Neural progenitor cell (in vitro differentiated cells): ENCODE data around the gene SEPTIN2. TPM values are rescaled to one million over a fixed set of nuclear protein-coding genes. Genes with fewer than 3 reads are reported as not detected.

Source experiments
- DNase-seq: peaks from one replicate; pipeline ENCODE4 v3.0.0-alpha.2; 2016; ENCODE audit warnings: low spot score
- H2AFZ ChIP-seq: fragments of 200-600 bp; sonication (generic); replicated peaks from 2 replicates; pipeline ENCODE4 v1.6.1; 2016; ENCODE audit warnings: antibody characterized with exemption
- H3F3A ChIP-seq: fragments of 200-600 bp; sonication (generic); 2 replicates; pipeline ENCODE4 v1.6.1; 2016; ENCODE audit warnings: antibody characterized with exemption, low read depth
- H3K27ac ChIP-seq: fragments of 200-600 bp; sonication (generic); 2 replicates; pipeline ENCODE4 v1.5.1; 2016; ENCODE audit warnings: mild to moderate bottlenecking
- H3K27me3 ChIP-seq: fragments of 200-600 bp; sonication (generic); 2 replicates; pipeline ENCODE4 v1.6.1; 2016; ENCODE audit warnings: mild to moderate bottlenecking, moderate library complexity
- H3K36me3 ChIP-seq: fragments of 200-600 bp; sonication (generic); 2 replicates; pipeline ENCODE4 v1.5.1; 2016
- H3K4me1 ChIP-seq: fragments of 200-600 bp; sonication (generic); 2 replicates; pipeline ENCODE4 v1.6.1; 2016; ENCODE audit warnings: mixed run types
- H3K4me2 ChIP-seq: fragments of 200-600 bp; sonication (generic); 2 replicates; pipeline ENCODE4 v1.6.1; 2016
- H3K4me3 ChIP-seq: fragments of 200-600 bp; sonication (generic); 2 replicates; pipeline ENCODE4 v1.5.1; 2016
- H3K79me2 ChIP-seq: fragments of 200-600 bp; sonication (generic); 2 replicates; pipeline ENCODE4 v1.6.1; 2016; ENCODE audit warnings: low read depth
- H3K9ac ChIP-seq: fragments of 200-600 bp; sonication (generic); 2 replicates; pipeline ENCODE4 v1.6.1; 2016
- H3K9me3 ChIP-seq: fragments of 200-600 bp; sonication (generic); 2 replicates; pipeline ENCODE4 v1.5.1; 2016; ENCODE audit warnings: low read depth
- H4K20me1 ChIP-seq: fragments of 200-600 bp; sonication (generic); 2 replicates; pipeline ENCODE4 v1.6.1; 2016; ENCODE audit warnings: low read depth
- H3K27ac Mint-ChIP-seq: 3 replicates; pipeline ENCODE4 v1.8.0; 2021; ENCODE audit warnings: mixed read lengths
- H3K27me3 Mint-ChIP-seq: 2 replicates; pipeline ENCODE4 v1.8.0; 2022; ENCODE audit warnings: low read depth, mild to moderate bottlenecking, inconsistent platforms, moderate library complexity, mixed read lengths; ENCODE audit not compliant: insufficient read depth
- H3K36me3 Mint-ChIP-seq: 3 replicates; pipeline ENCODE4 v1.8.0; 2021; ENCODE audit warnings: mixed read lengths
- H3K4me1 Mint-ChIP-seq: 3 replicates; pipeline ENCODE4 v1.8.0; 2021; ENCODE audit warnings: mixed read lengths
- H3K4me3 Mint-ChIP-seq: 3 replicates; pipeline ENCODE4 v1.8.0; 2021; ENCODE audit warnings: mild to moderate bottlenecking, moderate library complexity, mixed read lengths
- H3K9me3 Mint-ChIP-seq: 3 replicates; pipeline ENCODE4 v1.8.0; 2020; ENCODE audit warnings: mixed read lengths
- CTCF ChIP-seq: fragments of 200-600 bp; sonication (generic); IDR thresholded peaks from 2 replicates; pipeline ENCODE4 v1.5.1; 2017; ENCODE audit warnings: antibody characterized with exemption, mild to moderate bottlenecking
- EZH2 ChIP-seq: fragments of 200-600 bp; sonication (generic); IDR thresholded peaks from 2 replicates; pipeline ENCODE4 v1.6.1; 2017; ENCODE audit warnings: antibody characterized with exemption, mild to moderate bottlenecking, moderate library complexity
- EZH2phosphoT487 ChIP-seq: fragments of 200-600 bp; sonication (generic); IDR thresholded peaks from 2 replicates; pipeline ENCODE4 v1.6.1; 2017; ENCODE audit warnings: antibody characterized with exemption
- total RNA-seq: library from RNA; depleted of rRNA; stranded (reverse); fragments of >200 nt; gene quantifications from 2 replicates; pipeline ENCODE4 v1.2.3, GENCODE V29; 2015; ENCODE audit warnings: low replicate concordance

Gene SEPTIN2
- total RNA-seq, 1 donor from 2014 or later, result 632 TPM

- H3F3A ChIP-seq, result peaks cover 23% of the 10 kb centered on the region
- H3K27ac ChIP-seq, result no peak overlapping the region
- no peaks in the 10 kb centered on the region for H3K27me3 ChIP-seq
- H3K9me3 Mint-ChIP-seq, result peaks cover 16% of the 10 kb centered on the region
- TF ChIP-seq EZH2phosphoT487 (no peak), EZH2 (no peak), CTCF (no peak)
- no peaks in the 10 kb centered on the region for H3K9me3 ChIP-seq
- H3K9ac ChIP-seq, result peak overlapping the region; percentile 48
- H3K36me3 Mint-ChIP-seq, result peaks cover 21% of the 10 kb centered on the region
- H2AFZ ChIP-seq, result no peak overlapping the region
- peak; percentile 25 for DNase-seq
- no peaks in the 10 kb centered on the region for H3K36me3 ChIP-seq
- H3K4me3 ChIP-seq, result peak overlapping the region; percentile 87
- H3K27me3 Mint-ChIP-seq, result peaks cover 4% of the 10 kb centered on the region
- peak overlapping the region; percentile 95 for H3K4me2 ChIP-seq
- no peaks in the 10 kb centered on the region for H3K4me1 ChIP-seq
- peaks cover 23% of the 10 kb centered on the region for H3K4me1 Mint-ChIP-seq
- peaks cover 96% of the 10 kb centered on the region for H3K79me2 ChIP-seq
- H3K4me3 Mint-ChIP-seq, result peak overlapping the region; percentile 92
- peak overlapping the region; percentile 78 for H3K27ac Mint-ChIP-seq
- H4K20me1 ChIP-seq, result peaks cover 78% of the 10 kb centered on the region
Observed at GRCh38 chr2:241271706-241272302, 43.9 kb upstream of the SEPTIN2 start.

- Mint-ChIP-seq H3K4me3 (peak overlapping the region; percentile 85), H3K9me3 (peaks cover 19% of the 10 kb centered on the region), H3K27me3 (peaks cover 5% of the 10 kb centered on the region), H3K4me1 (peaks cover 23% of the 10 kb centered on the region), H3K36me3 (peaks cover 25% of the 10 kb centered on the region), H3K27ac (no peak overlapping the region)
- TF ChIP-seq EZH2, result no peak
- no peak for TF ChIP-seq EZH2phosphoT487
- TF ChIP-seq CTCF, result no peak
- Histone ChIP-seq H3F3A (peaks cover 23% of the 10 kb centered on the region), H3K27me3 (no peaks in the 10 kb centered on the region), H3K4me1 (no peaks in the 10 kb centered on the region), H3K9ac (peak overlapping the region; percentile 48), H3K4me3 (peak overlapping the region; percentile 87), H3K36me3 (no peaks in the 10 kb centered on the region), H3K9me3 (no peaks in the 10 kb centered on the region), H2AFZ (no peak overlapping the region), H3K79me2 (peaks cover 96% of the 10 kb centered on the region), H3K27ac (no peak overlapping the region), H3K4me2 (peak overlapping the region; percentile 95), H4K20me1 (peaks cover 71% of the 10 kb centered on the region)
- DNase-seq, result peak; percentile 73
Observed at GRCh38 chr2:241272303-241273209, 43.2 kb upstream of the SEPTIN2 start.

- H3F3A ChIP-seq, result peaks cover 23% of the 10 kb centered on the region
- H3K27me3 ChIP-seq, result no peaks in the 10 kb centered on the region
- Mint-ChIP-seq H3K27me3 (peaks cover 6% of the 10 kb centered on the region), H3K36me3 (peaks cover 25% of the 10 kb centered on the region), H3K27ac (no peak overlapping the region), H3K9me3 (peaks cover 19% of the 10 kb centered on the region), H3K4me3 (peak overlapping the region; percentile 85), H3K4me1 (peaks cover 20% of the 10 kb centered on the region)
- no peaks in the 10 kb centered on the region for H3K9me3 ChIP-seq
- TF ChIP-seq CTCF (peak; percentile 10), EZH2 (no peak)
- H3K4me1 ChIP-seq, result no peaks in the 10 kb centered on the region
- peak; percentile 11 for DNase-seq
- no peak overlapping the region for H3K27ac ChIP-seq
- H4K20me1 ChIP-seq, result peaks cover 63% of the 10 kb centered on the region
- no peak overlapping the region for H2AFZ ChIP-seq
- H3K9ac ChIP-seq, result no peak overlapping the region
- peaks cover 96% of the 10 kb centered on the region for H3K79me2 ChIP-seq
- H3K4me3 ChIP-seq, result peak overlapping the region; percentile 87
- peak overlapping the region; percentile 95 for H3K4me2 ChIP-seq
- no peaks in the 10 kb centered on the region for H3K36me3 ChIP-seq
Observed at GRCh38 chr2:241273210-241274020, 42.3 kb upstream of the SEPTIN2 start.
